ENCODE data around the gene SCIN.

DNA sequence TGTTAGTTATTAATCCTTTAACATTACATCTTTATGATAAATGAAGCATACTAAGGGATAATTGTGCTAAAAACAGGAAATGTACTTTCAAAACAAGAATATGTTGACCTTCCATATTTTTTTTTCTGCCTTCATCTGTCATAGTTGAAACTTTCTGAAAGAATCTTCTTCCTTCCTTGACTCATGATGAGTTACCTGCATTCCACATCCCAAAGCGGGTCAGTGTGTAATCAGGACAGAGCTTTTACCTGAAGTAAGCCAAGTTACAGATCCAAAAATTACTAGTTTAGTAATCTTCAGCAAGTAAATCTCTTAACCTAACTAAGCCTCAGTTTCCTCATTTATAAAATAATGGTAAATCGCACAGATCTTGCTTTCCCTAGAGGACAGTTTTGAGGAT is 103.5 kb downstream of the SCIN start:
- TF ChIP-seq, protein P1, sequence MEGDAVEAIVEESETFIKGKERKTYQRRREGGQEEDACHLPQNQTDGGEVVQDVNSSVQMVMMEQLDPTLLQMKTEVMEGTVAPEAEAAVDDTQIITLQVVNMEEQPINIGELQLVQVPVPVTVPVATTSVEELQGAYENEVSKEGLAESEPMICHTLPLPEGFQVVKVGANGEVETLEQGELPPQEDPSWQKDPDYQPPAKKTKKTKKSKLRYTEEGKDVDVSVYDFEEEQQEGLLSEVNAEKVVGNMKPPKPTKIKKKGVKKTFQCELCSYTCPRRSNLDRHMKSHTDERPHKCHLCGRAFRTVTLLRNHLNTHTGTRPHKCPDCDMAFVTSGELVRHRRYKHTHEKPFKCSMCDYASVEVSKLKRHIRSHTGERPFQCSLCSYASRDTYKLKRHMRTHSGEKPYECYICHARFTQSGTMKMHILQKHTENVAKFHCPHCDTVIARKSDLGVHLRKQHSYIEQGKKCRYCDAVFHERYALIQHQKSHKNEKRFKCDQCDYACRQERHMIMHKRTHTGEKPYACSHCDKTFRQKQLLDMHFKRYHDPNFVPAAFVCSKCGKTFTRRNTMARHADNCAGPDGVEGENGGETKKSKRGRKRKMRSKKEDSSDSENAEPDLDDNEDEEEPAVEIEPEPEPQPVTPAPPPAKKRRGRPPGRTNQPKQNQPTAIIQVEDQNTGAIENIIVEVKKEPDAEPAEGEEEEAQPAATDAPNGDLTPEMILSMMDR (IDR thresholded peaks at IDR 0.05) = no peak
- TF ChIP-seq POLR2A (IDR thresholded peaks at IDR 0.05) = no peak
